ENCODE data around the gene TMEM86A. TPM values are rescaled to one million over a fixed set of nuclear protein-coding genes. Genes with fewer than 3 reads are reported as not detected.

The TMEM86A gene
- total and polyA plus RNA-seq, 2 donors = 1.9 TPM

- no peak for DNase-seq (ENCODE audit: low read depth in 6 of 9, low spot score in 9 of 9)
- Histone ChIP-seq H3K36me3 (ENCODE audit: control insufficient read depth in 2 of 2, insufficient read depth in 2 of 2, low read length in 1 of 2) (peaks cover 0 to 7% of the 10 kb centered on the region in 2 donors), H3K9me3 (ENCODE audit: control insufficient read depth in 2 of 2, insufficient read depth in 1 of 2, low read length in 1 of 2) (no peaks in the 10 kb centered on the region), H3K4me1 (ENCODE audit: control insufficient read depth in 2 of 2, insufficient read depth in 2 of 2, low read length in 2 of 2) (peaks cover 3 to 18% of the 10 kb centered on the region in 2 donors), H3K27ac (ENCODE audit: low read depth in 1 of 2, low read length in 1 of 2) (no peak overlapping the region), H3K4me3 (ENCODE audit: low read length in 2 of 2) (no peak overlapping the region), H3K27me3 (ENCODE audit: control insufficient read depth in 2 of 2, insufficient read depth in 1 of 2, low read length in 1 of 2) (peaks cover 6 to 55% of the 10 kb centered on the region in 2 donors)
- 90% methylated on average over 1 of the region's 1 CpG for WGBS
Observed at GRCh38 chr11:18704698-18705097, 6.1 kb downstream of the TMEM86A start.

- no peak for DNase-seq (ENCODE audit: low read depth in 6 of 9, low spot score in 9 of 9)
- Histone ChIP-seq H3K4me3 (ENCODE audit: low read length in 2 of 2) (peak overlapping the region; percentile 20 to 49), H3K27ac (ENCODE audit: low read depth in 1 of 2, low read length in 1 of 2) (no peak overlapping the region), H3K36me3 (ENCODE audit: control insufficient read depth in 2 of 2, insufficient read depth in 2 of 2, low read length in 1 of 2) (peaks cover 0 to 7% of the 10 kb centered on the region in 2 donors), H3K27me3 (ENCODE audit: control insufficient read depth in 2 of 2, insufficient read depth in 1 of 2, low read length in 1 of 2) (peaks cover 6 to 57% of the 10 kb centered on the region in 2 donors), H3K9me3 (ENCODE audit: control insufficient read depth in 2 of 2, insufficient read depth in 1 of 2, low read length in 1 of 2) (no peaks in the 10 kb centered on the region), H3K4me1 (ENCODE audit: control insufficient read depth in 2 of 2, insufficient read depth in 2 of 2, low read length in 2 of 2) (peaks cover 3 to 12% of the 10 kb centered on the region in 2 donors)
- 3% methylated on average over 46 of the region's 46 CpGs for WGBS
Observed at GRCh38 chr11:18705651-18706281, 7.2 kb downstream of the TMEM86A start.

- Histone ChIP-seq H3K36me3 (ENCODE audit: control insufficient read depth in 2 of 2, insufficient read depth in 2 of 2, low read length in 1 of 2) (peaks cover 0 to 5% of the 10 kb centered on the region in 2 donors), H3K27me3 (ENCODE audit: control insufficient read depth in 2 of 2, insufficient read depth in 1 of 2, low read length in 1 of 2) (peaks cover 6 to 57% of the 10 kb centered on the region in 2 donors), H3K27ac (ENCODE audit: low read depth in 1 of 2, low read length in 1 of 2) (no peak overlapping the region), H3K4me1 (ENCODE audit: control insufficient read depth in 2 of 2, insufficient read depth in 2 of 2, low read length in 2 of 2) (peaks cover 3 to 12% of the 10 kb centered on the region in 2 donors), H3K9me3 (ENCODE audit: control insufficient read depth in 2 of 2, insufficient read depth in 1 of 2, low read length in 1 of 2) (no peaks in the 10 kb centered on the region), H3K4me3 (ENCODE audit: low read length in 2 of 2) (peak overlapping the region; percentile 14 to 49)
- 7% methylated on average over 34 of the region's 34 CpGs for WGBS
- peak in 3 of 9 donors; percentile 35 to 67 (median 55) for DNase-seq (ENCODE audit: low read depth in 6 of 9, low spot score in 9 of 9)
Observed at GRCh38 chr11:18706330-18707243, 8.0 kb downstream of the TMEM86A start.

- Histone ChIP-seq H3K27me3 (ENCODE audit: control insufficient read depth in 2 of 2, insufficient read depth in 1 of 2, low read length in 1 of 2) (peaks cover 6 to 57% of the 10 kb centered on the region in 2 donors), H3K36me3 (ENCODE audit: control insufficient read depth in 2 of 2, insufficient read depth in 2 of 2, low read length in 1 of 2) (no peaks in the 10 kb centered on the region), H3K27ac (ENCODE audit: low read depth in 1 of 2, low read length in 1 of 2) (no peak overlapping the region), H3K4me3 (ENCODE audit: low read length in 2 of 2) (no peak overlapping the region), H3K9me3 (ENCODE audit: control insufficient read depth in 2 of 2, insufficient read depth in 1 of 2, low read length in 1 of 2) (no peaks in the 10 kb centered on the region), H3K4me1 (ENCODE audit: control insufficient read depth in 2 of 2, insufficient read depth in 2 of 2, low read length in 2 of 2) (peaks cover 3 to 12% of the 10 kb centered on the region in 2 donors)
- no peak for DNase-seq (ENCODE audit: low read depth in 6 of 9, low spot score in 9 of 9)
- 96% methylated on average over 12 of the region's 12 CpGs for WGBS
Observed at GRCh38 chr11:18707811-18708340, 9.3 kb downstream of the TMEM86A start.

GRCh38 chr11:18709414-18709813 is 10.8 kb downstream of the TMEM86A start:
- DNase-seq (ENCODE audit: low read depth in 6 of 9, low spot score in 9 of 9) = no peak
- 98% methylated on average over 4 of the region's 4 CpGs for WGBS
- peaks cover 6 to 50% of the 10 kb centered on the region in 2 donors for H3K27me3 ChIP-seq (ENCODE audit: control insufficient read depth in 2 of 2, insufficient read depth in 1 of 2, low read length in 1 of 2)
- H3K27ac ChIP-seq (ENCODE audit: low read depth in 1 of 2, low read length in 1 of 2) = no peak overlapping the region
- H3K36me3 ChIP-seq (ENCODE audit: control insufficient read depth in 2 of 2, insufficient read depth in 2 of 2, low read length in 1 of 2) = no peaks in the 10 kb centered on the region
- H3K9me3 ChIP-seq (ENCODE audit: control insufficient read depth in 2 of 2, insufficient read depth in 1 of 2, low read length in 1 of 2) = peaks cover 0 to 3% of the 10 kb centered on the region in 2 donors
- H3K4me1 ChIP-seq (ENCODE audit: control insufficient read depth in 2 of 2, insufficient read depth in 2 of 2, low read length in 2 of 2) = peaks cover 3 to 12% of the 10 kb centered on the region in 2 donors
- no peak overlapping the region for H3K4me3 ChIP-seq (ENCODE audit: low read length in 2 of 2)

GRCh38 chr11:18710545-18710944 is 12.0 kb downstream of the TMEM86A start:
- no peak for DNase-seq (ENCODE audit: low read depth in 6 of 9, low spot score in 9 of 9)
- H3K4me1 ChIP-seq (ENCODE audit: control insufficient read depth in 2 of 2, insufficient read depth in 2 of 2, low read length in 2 of 2) = peaks cover 3 to 12% of the 10 kb centered on the region in 2 donors
- peaks cover 6 to 39% of the 10 kb centered on the region in 2 donors for H3K27me3 ChIP-seq (ENCODE audit: control insufficient read depth in 2 of 2, insufficient read depth in 1 of 2, low read length in 1 of 2)
- no peaks in the 10 kb centered on the region for H3K36me3 ChIP-seq (ENCODE audit: control insufficient read depth in 2 of 2, insufficient read depth in 2 of 2, low read length in 1 of 2)
- H3K27ac ChIP-seq (ENCODE audit: low read depth in 1 of 2, low read length in 1 of 2) = no peak overlapping the region
- WGBS = 92% methylated on average over 5 of the region's 5 CpGs
- H3K9me3 ChIP-seq (ENCODE audit: control insufficient read depth in 2 of 2, insufficient read depth in 1 of 2, low read length in 1 of 2) = peaks cover 0 to 3% of the 10 kb centered on the region in 2 donors
- H3K4me3 ChIP-seq (ENCODE audit: low read length in 2 of 2) = no peak overlapping the region

- Histone ChIP-seq H3K27me3 (ENCODE audit: control insufficient read depth in 2 of 2, insufficient read depth in 1 of 2, low read length in 1 of 2) (peaks cover 4 to 14% of the 10 kb centered on the region in 2 donors), H3K27ac (ENCODE audit: low read depth in 1 of 2, low read length in 1 of 2) (no peak overlapping the region), H3K9me3 (ENCODE audit: control insufficient read depth in 2 of 2, insufficient read depth in 1 of 2, low read length in 1 of 2) (peaks cover 0 to 3% of the 10 kb centered on the region in 2 donors), H3K4me1 (ENCODE audit: control insufficient read depth in 2 of 2, insufficient read depth in 2 of 2, low read length in 2 of 2) (no peaks in the 10 kb centered on the region), H3K4me3 (ENCODE audit: low read length in 2 of 2) (no peak overlapping the region), H3K36me3 (ENCODE audit: control insufficient read depth in 2 of 2, insufficient read depth in 2 of 2, low read length in 1 of 2) (no peaks in the 10 kb centered on the region)
- no peak for DNase-seq (ENCODE audit: low read depth in 6 of 9, low spot score in 9 of 9)
- 96% methylated on average over 26 of the region's 26 CpGs for WGBS
Observed at GRCh38 chr11:18713646-18714442, 15.3 kb downstream of the TMEM86A start.

- Histone ChIP-seq H3K36me3 (ENCODE audit: control insufficient read depth in 2 of 2, insufficient read depth in 2 of 2, low read length in 1 of 2) (no peaks in the 10 kb centered on the region), H3K9me3 (ENCODE audit: control insufficient read depth in 2 of 2, insufficient read depth in 1 of 2, low read length in 1 of 2) (peaks cover 0 to 3% of the 10 kb centered on the region in 2 donors), H3K4me3 (ENCODE audit: low read length in 2 of 2) (no peak overlapping the region), H3K27ac (ENCODE audit: low read depth in 1 of 2, low read length in 1 of 2) (no peak overlapping the region), H3K4me1 (ENCODE audit: control insufficient read depth in 2 of 2, insufficient read depth in 2 of 2, low read length in 2 of 2) (no peaks in the 10 kb centered on the region), H3K27me3 (ENCODE audit: control insufficient read depth in 2 of 2, insufficient read depth in 1 of 2, low read length in 1 of 2) (peaks cover 4 to 9% of the 10 kb centered on the region in 2 donors)
- 89% methylated on average over 10 of the region's 10 CpGs for WGBS
- DNase-seq (ENCODE audit: low read depth in 6 of 9, low spot score in 9 of 9) = no peak
Observed at GRCh38 chr11:18714443-18714780, 15.8 kb downstream of the TMEM86A start.

Measured in thymus (tissue), 11 donors.